HCT116 (cell line): Measurements from ENCODE around the gene RNASE8. TPM values are rescaled to one million over a fixed set of nuclear protein-coding genes. Genes with fewer than 3 reads are reported as not detected.
A peak's percentile ranks its signal among the peaks of the same experiment; 100 is the strongest.

Experiments used
- ATAC-seq: fragments of 200-7000 bp; cut with Tn5 transposase; 2 replicates; pipeline ENCODE4 v1.9.1; 2020; ENCODE audit warnings: mild to moderate bottlenecking, moderate library complexity
- BruUV-seq: library from RNA; stranded (reverse); fragments of 400-500 nt; replicated peaks from 2 replicates; lab custom pipeline; 2021; lab: Mats Ljungman, UMichigan
- CTCF ChIA-PET: fragments of 300-600 bp; sonication (Branson Sonifier 250); formaldehyde crosslinking; loops from one replicate; lab custom pipeline; 2021; ENCODE audit warnings: antibody characterized with exemption; lab: Charles Lee
- POLR2A ChIA-PET: fragments of 300-600, 350-600 bp; sonication (Branson Sonifier 250); formaldehyde crosslinking; loops from one replicate; lab custom pipeline; 2021; ENCODE audit warnings: antibody characterized with exemption; lab: Charles Lee
- RAD21 ChIA-PET, 2 experiments: fragments of 300-600 bp; sonication (Branson Sonifier 250); formaldehyde crosslinking; loops; one replicate each; lab custom pipeline; 2023; ENCODE audit warnings: low total read pairs in 2 of 2; ENCODE audit not compliant: uncharacterized antibody in 2 of 2, unreplicated experiment in 2 of 2, low non-redundant PET in 1 of 2; lab: Charles Lee
- DNase-seq: peaks from one replicate; pipeline ENCODE4 v3.0.0-alpha.2; 2010; ENCODE audit warnings: low read depth, low spot score
- H2AFZ ChIP-seq: fragments of 200-600 bp; shearing (Covaris generic), sonication (generic); 2 replicates; pipeline ENCODE4 v1.6.1; 2017; ENCODE audit warnings: low read depth, mixed run types, mixed read lengths, antibody characterized with exemption, low read length; ENCODE audit not compliant: poor library complexity, severe bottlenecking
- H3K27ac ChIP-seq: 2 replicates; pipeline ENCODE4 v1.5.1; 2012; ENCODE audit warnings: low read depth, low read length
- H3K27me3 ChIP-seq: fragments of 200-600 bp; sonication (generic); 2 replicates; pipeline ENCODE4 v1.6.1; 2016; ENCODE audit warnings: mixed run types, low read length, mixed read lengths; ENCODE audit not compliant: insufficient read depth
- H3K36me3 ChIP-seq, 2 experiments: fragments of 200-500 bp in 1 of 2; fragments of 200-600 bp in 1 of 2; sonication (Bioruptor generic) in 1 of 2; sonication (generic) in 1 of 2; 2 replicates each; pipeline versions ENCODE4 v1.5.1 to v1.6.1; 2014 to 2016; ENCODE audit warnings: low read length in 2 of 2, inconsistent platforms in 1 of 2, mixed read lengths in 1 of 2, mixed run types in 1 of 2; ENCODE audit not compliant: insufficient read depth in 2 of 2, control insufficient read depth in 1 of 2
- H3K4me1 ChIP-seq, 2 experiments: fragments of 200-600 bp in 1 of 2; sonication (generic) in 1 of 2; 2 replicates each; pipeline versions ENCODE4 v1.5.1 to v1.6.1; 2012 to 2017; ENCODE audit warnings: low read length in 2 of 2, inconsistent platforms in 1 of 2, mild to moderate bottlenecking in 1 of 2, mixed read lengths in 1 of 2, mixed run types in 1 of 2, moderate library complexity in 1 of 2; ENCODE audit not compliant: insufficient read depth in 2 of 2, control insufficient read depth in 1 of 2
- H3K4me2 ChIP-seq: fragments of 200-600 bp; sonication (generic); 2 replicates; pipeline ENCODE4 v1.6.1; 2017; ENCODE audit warnings: mixed run types, low read length, mixed read lengths
- H3K4me3 ChIP-seq, 2 experiments: fragments of 200-600 bp in 1 of 2; sonication (generic) in 1 of 2; replicated peaks in 1 of 2; 2 replicates each; pipeline ENCODE4 v1.5.1; 2011 to 2016; ENCODE audit warnings: low read length in 2 of 2, control low read depth in 1 of 2, low read depth in 1 of 2, mild to moderate bottlenecking in 1 of 2, mixed read lengths in 1 of 2, mixed run types in 1 of 2
- H3K79me2 ChIP-seq: fragments of 200-600 bp; sonication (generic); 2 replicates; pipeline ENCODE4 v1.6.1; 2017; ENCODE audit warnings: mild to moderate bottlenecking, mixed run types, low read length, moderate library complexity, mixed read lengths; ENCODE audit not compliant: insufficient read depth
- H3K9ac ChIP-seq: fragments of 200-600 bp; sonication (generic); 2 replicates; pipeline ENCODE4 v1.6.1; 2016; ENCODE audit warnings: low read length, mixed read lengths
- H3K9me2 ChIP-seq: fragments of 200-600 bp; sonication (generic), shearing (Covaris generic); 2 replicates; pipeline ENCODE4 v1.6.1; 2017; ENCODE audit warnings: mixed run types, mild to moderate bottlenecking, moderate library complexity; ENCODE audit not compliant: insufficient read depth
- H3K9me3 ChIP-seq, 2 experiments: fragments of 200-500 bp in 1 of 2; fragments of 200-600 bp in 1 of 2; sonication (Bioruptor generic) in 1 of 2; sonication (generic) in 1 of 2; 2 replicates each; pipeline ENCODE4 v1.6.1; 2014 to 2017; ENCODE audit warnings: low read length in 2 of 2, mixed read lengths in 2 of 2, inconsistent platforms in 1 of 2, low read depth in 1 of 2, mild to moderate bottlenecking in 1 of 2, mixed run types in 1 of 2, moderate library complexity in 1 of 2; ENCODE audit not compliant: control insufficient read depth in 1 of 2, insufficient read depth in 1 of 2
- H4K20me1 ChIP-seq: fragments of 200-600 bp; sonication (generic), shearing (Covaris generic); 2 replicates; pipeline ENCODE4 v1.6.1; 2017; ENCODE audit warnings: mixed run types, mild to moderate bottlenecking, moderate library complexity; ENCODE audit not compliant: insufficient read depth
- CBX3 ChIP-seq: IDR thresholded peaks from 2 replicates; pipeline ENCODE4 v1.6.1; 2012; ENCODE audit warnings: low read depth
- EGR1 ChIP-seq: IDR thresholded peaks from 2 replicates; pipeline ENCODE4 v1.6.1; 2012; ENCODE audit warnings: low read depth
- POLR2AphosphoS5 ChIP-seq: IDR thresholded peaks from 2 replicates; pipeline ENCODE4 v1.6.1; 2011; ENCODE audit warnings: mild to moderate bottlenecking, low read depth, low read length, moderate library complexity
- RAD21 ChIP-seq: IDR thresholded peaks from 2 replicates; pipeline ENCODE4 v1.6.1; 2012; ENCODE audit warnings: low read depth, mild to moderate bottlenecking
- SRF ChIP-seq: IDR thresholded peaks from 2 replicates; pipeline ENCODE4 v1.6.1; 2012; ENCODE audit warnings: low read depth
- TCF7L2 ChIP-seq: IDR thresholded peaks from 2 replicates; pipeline ENCODE4 v1.7.0; 2011; ENCODE audit warnings: borderline replicate concordance, inconsistent platforms; ENCODE audit not compliant: insufficient read depth, insufficient read length; ENCODE audit errors: extremely low read depth
- ZFX ChIP-seq: fragments of 450-650 bp; IDR thresholded peaks from 2 replicates; pipeline ENCODE4 v1.6.1; 2017
- intact Hi-C: fragments of 100-400 bp; cut with micrococcal nuclease; formaldehyde crosslinking; loops from 2 replicates; pipeline ENCODE4 v1.10.0; 2022
- total RNA-seq: library from RNA; stranded (reverse); gene quantifications from one replicate; pipeline ENCODE4 v1.2.1, GENCODE V29; 2021; ENCODE audit not compliant: unreplicated experiment
- TF ChIP-seq, protein P1 (sequence below): IDR thresholded peaks from 2 replicates; pipeline ENCODE4 v1.6.1; 2012
- TF ChIP-seq, protein P2 (sequence below): IDR thresholded peaks from 2 replicates; pipeline ENCODE4 v1.6.1; 2012; ENCODE audit warnings: low read depth
- TF ChIP-seq, protein P3 (sequence below): IDR thresholded peaks from 2 replicates; pipeline ENCODE4 v1.6.1; 2012

Gene RNASE8
- total RNA-seq, 1 experiment from 2014 or later = not detected

DNA sequence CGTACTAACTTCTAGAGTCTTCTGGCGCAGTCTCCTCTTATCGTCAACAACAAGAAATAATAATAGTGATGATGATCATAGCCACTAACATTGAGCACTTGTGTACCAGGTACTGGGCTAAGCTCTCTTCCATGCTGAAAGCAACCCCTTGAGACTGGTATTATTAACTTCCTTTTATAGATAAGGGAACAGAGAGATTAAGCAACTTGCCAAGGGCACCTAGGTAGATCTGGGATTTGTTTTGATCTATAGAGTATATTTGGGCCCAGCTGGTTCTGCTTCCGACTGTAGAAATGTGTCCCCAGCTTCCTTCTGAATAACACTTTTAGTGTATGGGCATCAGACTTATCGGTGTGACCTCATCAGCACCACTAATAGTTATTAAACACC, 42.0 kb downstream of the RNASE8 start:
- H3K4me1 ChIP-seq = peaks cover 22 to 44% of the 10 kb centered on the region in 2 experiments
- ATAC-seq = no peak

DNA sequence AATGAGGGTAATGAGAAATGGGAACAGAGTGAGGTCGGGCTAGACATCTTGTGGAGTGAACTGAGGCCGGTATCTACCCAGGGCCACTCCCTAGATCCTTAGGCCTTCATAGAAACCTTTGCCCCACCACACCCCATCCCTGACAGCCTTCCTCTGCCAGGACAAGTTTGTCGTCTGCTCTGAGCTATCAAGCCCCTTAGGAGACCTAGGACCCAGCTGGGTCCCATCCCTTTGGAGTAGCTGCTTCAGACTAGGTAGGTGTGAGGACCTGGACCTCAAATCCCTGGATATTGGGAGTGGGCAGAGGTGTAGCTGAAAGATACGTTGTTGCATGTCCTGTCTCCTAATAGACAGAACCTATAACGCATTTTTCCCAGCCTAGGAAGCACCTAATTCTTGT, 43.3 kb downstream of the RNASE8 start, which contains the start of gene TMEM253:
TMEM253 (plus strand) TSS at position 136 of the 400 bp plus-strand sequence. CDS start 278 bp downstream, outside the sequence.
- no peaks in the 10 kb centered on the region for H3K79me2 ChIP-seq
- H3K9me3 ChIP-seq = no peaks in the 10 kb centered on the region
- no peak for TF ChIP-seq SRF
- TF ChIP-seq, protein P1, sequence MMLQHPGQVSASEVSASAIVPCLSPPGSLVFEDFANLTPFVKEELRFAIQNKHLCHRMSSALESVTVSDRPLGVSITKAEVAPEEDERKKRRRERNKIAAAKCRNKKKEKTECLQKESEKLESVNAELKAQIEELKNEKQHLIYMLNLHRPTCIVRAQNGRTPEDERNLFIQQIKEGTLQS = no peak
- TF ChIP-seq CBX3 = no peak
- no peak for TF ChIP-seq POLR2AphosphoS5
- TF ChIP-seq RAD21 = no peak
- TF ChIP-seq, protein P2, sequence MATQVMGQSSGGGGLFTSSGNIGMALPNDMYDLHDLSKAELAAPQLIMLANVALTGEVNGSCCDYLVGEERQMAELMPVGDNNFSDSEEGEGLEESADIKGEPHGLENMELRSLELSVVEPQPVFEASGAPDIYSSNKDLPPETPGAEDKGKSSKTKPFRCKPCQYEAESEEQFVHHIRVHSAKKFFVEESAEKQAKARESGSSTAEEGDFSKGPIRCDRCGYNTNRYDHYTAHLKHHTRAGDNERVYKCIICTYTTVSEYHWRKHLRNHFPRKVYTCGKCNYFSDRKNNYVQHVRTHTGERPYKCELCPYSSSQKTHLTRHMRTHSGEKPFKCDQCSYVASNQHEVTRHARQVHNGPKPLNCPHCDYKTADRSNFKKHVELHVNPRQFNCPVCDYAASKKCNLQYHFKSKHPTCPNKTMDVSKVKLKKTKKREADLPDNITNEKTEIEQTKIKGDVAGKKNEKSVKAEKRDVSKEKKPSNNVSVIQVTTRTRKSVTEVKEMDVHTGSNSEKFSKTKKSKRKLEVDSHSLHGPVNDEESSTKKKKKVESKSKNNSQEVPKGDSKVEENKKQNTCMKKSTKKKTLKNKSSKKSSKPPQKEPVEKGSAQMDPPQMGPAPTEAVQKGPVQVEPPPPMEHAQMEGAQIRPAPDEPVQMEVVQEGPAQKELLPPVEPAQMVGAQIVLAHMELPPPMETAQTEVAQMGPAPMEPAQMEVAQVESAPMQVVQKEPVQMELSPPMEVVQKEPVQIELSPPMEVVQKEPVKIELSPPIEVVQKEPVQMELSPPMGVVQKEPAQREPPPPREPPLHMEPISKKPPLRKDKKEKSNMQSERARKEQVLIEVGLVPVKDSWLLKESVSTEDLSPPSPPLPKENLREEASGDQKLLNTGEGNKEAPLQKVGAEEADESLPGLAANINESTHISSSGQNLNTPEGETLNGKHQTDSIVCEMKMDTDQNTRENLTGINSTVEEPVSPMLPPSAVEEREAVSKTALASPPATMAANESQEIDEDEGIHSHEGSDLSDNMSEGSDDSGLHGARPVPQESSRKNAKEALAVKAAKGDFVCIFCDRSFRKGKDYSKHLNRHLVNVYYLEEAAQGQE = no peak
- no peak for TF ChIP-seq TCF7L2
- H2AFZ ChIP-seq = no peak within 1 kb of the TSS
- H3K27me3 ChIP-seq = no peaks in the 10 kb centered on the region
- DNase-seq (no peak), ATAC-seq (no peak)
- no peaks in the 10 kb centered on the region for H3K36me3 ChIP-seq
- H3K27ac ChIP-seq = peak within 1 kb of the TSS; percentile 95; the same call in 1 of the 2 replicates
- BruUV-seq = no TSS peak
- H3K9ac ChIP-seq = peak within 1 kb of the TSS; percentile 90; the same call in 1 of the 2 replicates
- peak within 1 kb of the TSS; percentile 92 for H3K4me2 ChIP-seq
- H3K4me3 ChIP-seq = no peak within 1 kb of the TSS
- H3K4me1 ChIP-seq = peaks cover 32 to 57% of the 10 kb centered on the region in 2 experiments
- H4K20me1 ChIP-seq = no peaks in the 10 kb centered on the region
- ChIA-PET POLR2A (no interaction called here), RAD21 (no interaction called here), CTCF (interaction anchor here (1.6 to 2.0 kb wide), 2 partner anchors 8 to 86 kb away, joined by 5 to 7 read pairs; no protein-coding TSS in a partner anchor)
- intact Hi-C loops = loop anchor here (10.0 kb wide), 1 partner anchor 246 kb away; no protein-coding TSS in a partner anchor
- no peaks in the 10 kb centered on the region for H3K9me2 ChIP-seq

More for the DNA sequence above, 42.0 kb downstream of the RNASE8 start:
- Histone ChIP-seq H3K36me3 (no peaks in the 10 kb centered on the region), H3K9me2 (no peaks in the 10 kb centered on the region), H3K27me3 (no peaks in the 10 kb centered on the region), H3K4me2 (peak overlapping the region; percentile 93), H2AFZ (no peak overlapping the region), H4K20me1 (no peaks in the 10 kb centered on the region), H3K27ac (no peak overlapping the region), H3K4me3 (no peak overlapping the region; a peak in 1 of 4 replicates), H3K9ac (no peak overlapping the region), H3K79me2 (no peaks in the 10 kb centered on the region), H3K9me3 (no peaks in the 10 kb centered on the region)
- intact Hi-C loops = no loop called here
- POLR2A ChIA-PET = interaction anchor here (1.1 kb wide), 1 partner anchor 31 kb away, joined by 3 read pairs; no protein-coding TSS in a partner anchor
- RAD21 ChIA-PET = no interaction called here
- DNase-seq = no peak
- CTCF ChIA-PET = no interaction called here
- TF ChIP-seq, protein P3, sequence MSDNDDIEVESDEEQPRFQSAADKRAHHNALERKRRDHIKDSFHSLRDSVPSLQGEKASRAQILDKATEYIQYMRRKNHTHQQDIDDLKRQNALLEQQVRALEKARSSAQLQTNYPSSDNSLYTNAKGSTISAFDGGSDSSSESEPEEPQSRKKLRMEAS = no peak
- TF ChIP-seq EGR1 (no peak), ZFX (no peak)
- no TSS peak for BruUV-seq
